DMS 273 (cell line): ENCODE results near the gene OSBP2.

Source experiments
- DNase-seq: peaks from one replicate; lab custom pipeline; 2025; ENCODE audit not compliant: unreplicated experiment; lab: John Stamatoyannopoulos, UW

OSBP2 gene

GRCh38 chr22:30890686-30891442 lies 196.2 kb downstream of the OSBP2 start:
- peak; percentile 34 for DNase-seq

- DNase-seq = no peak
These were observed 196.7 kb downstream of the OSBP2 start for GRCh38 chr22:30891443-30891755.

- no peak for DNase-seq
These were observed 197.1 kb downstream of the OSBP2 start for GRCh38 chr22:30891781-30892180.

GRCh38 chr22:30892286-30892685 lies 197.6 kb downstream of the OSBP2 start:
- DNase-seq = no peak

DNA sequence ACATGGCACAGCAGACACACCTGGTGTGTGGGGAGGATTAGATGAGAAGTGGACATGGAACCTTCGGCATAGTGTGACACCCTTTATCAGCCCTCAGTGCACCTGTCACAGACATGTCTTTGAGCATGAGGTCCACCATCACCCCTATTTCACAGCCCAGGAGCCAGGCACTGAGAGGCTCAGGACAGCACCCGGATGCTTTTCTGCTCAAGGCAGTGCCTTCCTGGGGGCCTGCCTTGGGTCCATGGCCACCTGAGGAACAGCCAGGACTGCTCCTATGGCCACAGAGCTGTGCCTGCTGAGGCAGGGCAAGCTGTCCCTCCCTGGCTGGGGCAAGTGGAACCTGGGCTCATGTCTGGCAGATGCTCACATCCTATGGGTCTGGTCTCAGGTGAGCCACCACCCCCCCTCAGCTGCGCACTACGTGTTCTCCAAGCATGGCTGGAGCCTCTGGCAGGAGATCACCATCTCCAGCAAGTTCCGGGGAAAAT lies 198.1 kb downstream of the OSBP2 start:
- no peak for DNase-seq

DNA sequence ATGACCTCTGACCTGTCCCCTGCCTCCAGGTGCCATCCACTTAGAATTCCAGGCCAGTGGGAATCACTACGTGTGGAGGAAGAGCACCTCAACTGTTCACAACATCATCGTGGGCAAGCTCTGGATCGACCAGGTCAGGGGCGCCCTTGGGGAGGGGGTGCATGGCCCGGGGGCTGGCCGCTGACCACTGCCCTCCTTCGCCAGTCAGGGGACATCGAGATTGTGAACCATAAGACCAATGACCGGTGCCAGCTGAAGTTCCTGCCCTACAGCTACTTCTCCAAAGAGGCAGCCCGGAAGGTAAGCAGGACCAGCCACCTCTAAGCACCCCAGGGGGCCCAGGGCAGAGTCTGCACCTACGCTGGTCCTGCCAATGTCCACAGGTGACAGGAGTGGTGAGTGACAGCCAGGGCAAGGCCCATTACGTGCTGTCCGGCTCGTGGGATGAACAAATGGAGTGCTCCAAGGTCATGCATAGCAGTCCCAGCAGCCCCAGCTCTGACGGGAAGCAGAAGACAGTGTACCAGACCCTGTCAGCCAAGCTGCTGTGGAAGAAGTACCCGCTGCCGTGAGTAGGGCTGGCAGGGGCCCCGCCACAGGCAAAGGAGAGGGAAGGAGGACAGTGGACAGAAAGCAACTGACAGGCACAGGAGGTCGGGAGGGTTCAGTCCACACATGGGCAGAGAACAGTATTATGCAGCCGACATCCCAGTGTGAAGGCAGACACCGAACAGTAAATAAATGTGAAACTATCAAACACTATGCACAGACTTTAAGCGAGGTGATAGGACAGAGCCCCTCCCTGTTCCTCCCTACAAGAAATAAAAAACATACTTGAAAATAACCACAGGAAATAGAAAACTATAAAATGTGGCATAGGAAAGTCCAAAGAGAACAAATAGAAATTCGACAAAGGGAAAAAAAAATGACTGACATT lies 199.0 kb downstream of the OSBP2 start:
- DNase-seq = no peak

- DNase-seq = no peak
These were observed 199.7 kb downstream of the OSBP2 start for GRCh38 chr22:30894371-30894740.

DNA sequence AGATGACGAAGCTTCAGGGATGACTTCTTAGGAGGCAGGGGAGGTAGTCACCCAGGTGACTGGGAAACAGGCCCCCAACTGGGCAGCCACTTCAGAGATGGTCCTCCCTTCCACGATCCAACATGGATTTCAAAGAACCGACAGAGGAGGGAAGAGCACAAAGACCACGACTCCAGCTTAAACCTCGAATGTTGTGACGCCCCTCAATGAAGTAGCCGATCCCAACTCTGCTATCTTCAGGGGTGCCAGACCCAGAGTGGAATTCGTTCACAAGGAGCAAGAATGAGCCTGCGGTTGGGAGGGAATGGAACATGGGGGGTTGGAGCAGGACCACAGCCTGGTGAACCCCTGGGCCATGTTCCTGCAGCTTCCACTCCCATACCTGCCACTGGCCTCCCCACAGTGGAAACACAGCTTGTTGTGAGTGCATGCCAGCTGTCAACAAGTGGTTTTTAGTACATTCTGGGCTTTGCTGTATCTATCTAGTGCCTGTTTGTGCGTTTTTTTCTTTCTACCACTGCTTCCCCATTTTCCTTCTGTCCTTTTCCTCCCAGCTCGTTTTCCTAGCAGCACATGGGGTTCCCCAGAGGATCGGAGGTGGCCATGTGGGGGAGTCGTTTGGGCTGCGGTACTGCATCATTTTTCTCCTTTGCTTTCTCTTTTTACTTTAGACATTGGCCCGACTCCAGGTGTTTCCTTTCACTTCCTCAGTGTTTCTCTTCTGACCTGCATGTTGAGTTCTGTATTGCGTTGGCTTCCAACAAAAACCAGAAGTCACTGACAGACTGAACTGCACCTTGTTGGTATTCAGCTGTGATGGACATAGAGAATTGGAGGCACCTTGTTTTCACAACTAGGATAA lies 208.1 kb downstream of the OSBP2 start:
- DNase-seq = no peak

DNA sequence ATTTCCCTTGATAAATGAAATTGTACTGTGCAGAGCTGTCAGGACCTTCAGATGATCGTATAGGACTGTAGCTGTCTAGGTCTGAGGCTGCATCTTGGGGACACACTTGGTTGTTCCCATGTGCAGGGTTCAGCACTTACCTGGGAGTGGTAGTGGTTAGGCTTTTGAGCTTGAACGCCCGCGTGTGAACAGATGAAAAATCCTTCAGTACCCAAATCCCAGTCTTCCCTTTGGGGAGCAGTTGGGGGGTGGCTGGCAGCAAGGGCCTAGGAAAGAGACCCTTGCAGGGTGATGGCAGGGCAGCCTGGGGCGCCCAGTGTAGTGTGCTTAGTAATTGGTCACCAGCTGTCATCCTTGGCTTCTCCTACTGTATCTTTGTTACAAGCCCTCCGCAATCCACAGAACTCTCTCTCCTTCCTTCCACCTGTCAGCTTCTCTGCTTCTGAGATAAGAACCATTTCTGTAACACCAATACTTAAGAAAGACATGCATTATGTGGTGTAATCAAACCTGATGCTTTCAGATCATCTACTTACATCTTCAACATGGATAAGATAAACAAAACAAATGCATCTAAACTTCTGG lies 209.3 kb downstream of the OSBP2 start:
- peak; percentile 29 for DNase-seq

DNA sequence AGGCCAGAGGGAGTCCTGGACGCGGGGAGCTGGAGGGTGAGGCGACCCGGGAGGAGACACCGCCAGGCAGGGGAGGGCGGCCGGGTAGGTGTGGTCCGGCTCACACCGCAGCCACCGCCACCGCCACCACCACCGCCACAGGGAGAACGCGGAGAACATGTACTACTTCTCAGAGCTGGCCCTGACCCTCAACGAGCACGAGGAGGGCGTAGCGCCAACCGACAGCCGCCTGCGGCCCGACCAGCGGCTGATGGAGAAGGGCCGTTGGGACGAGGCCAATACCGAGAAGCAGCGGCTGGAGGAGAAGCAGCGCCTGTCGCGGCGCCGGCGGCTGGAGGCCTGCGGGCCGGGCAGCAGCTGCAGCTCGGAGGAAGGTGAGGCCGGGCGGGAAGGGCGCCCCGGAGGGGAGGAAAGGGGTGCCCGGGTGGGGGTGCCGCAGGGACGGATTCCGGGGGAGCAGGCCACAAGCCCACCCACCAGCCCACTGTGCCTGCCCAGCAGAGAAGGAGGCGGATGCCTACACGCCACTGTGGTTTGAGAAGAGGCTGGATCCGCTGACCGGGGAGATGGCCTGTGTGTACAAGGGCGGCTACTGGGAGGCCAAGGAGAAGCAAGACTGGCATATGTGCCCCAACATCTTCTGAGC lies 211.1 kb downstream of the OSBP2 start:
- no peak for DNase-seq

- DNase-seq = no peak
These were observed 211.7 kb downstream of the OSBP2 start for GRCh38 chr22:30906411-30906810.

DNA sequence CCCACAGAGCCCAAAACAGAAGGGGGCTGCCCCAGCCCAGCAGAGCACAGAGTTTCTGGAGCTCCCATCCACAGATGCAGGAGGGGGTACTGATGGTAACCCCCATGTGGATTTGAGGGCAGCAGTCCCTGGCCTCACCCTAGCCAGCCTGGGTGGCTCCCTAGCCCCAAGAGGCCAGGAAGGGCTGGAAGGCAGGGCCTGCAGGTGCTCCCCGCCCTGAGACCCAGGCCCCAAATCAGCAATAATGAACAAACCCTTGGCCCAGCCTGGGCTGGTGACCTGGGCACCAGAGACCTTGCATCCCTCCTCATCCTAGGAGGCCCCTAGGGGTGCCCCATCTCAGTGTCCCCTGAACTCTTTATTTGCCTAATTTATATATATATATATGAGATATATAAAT lies 212.3 kb downstream of the OSBP2 start:
- DNase-seq = no peak

- no peak for DNase-seq
These were observed 213.4 kb downstream of the OSBP2 start for GRCh38 chr22:30908051-30908461.

GRCh38 chr22:30909306-30909705 lies 214.6 kb downstream of the OSBP2 start:
- no peak for DNase-seq

DNA sequence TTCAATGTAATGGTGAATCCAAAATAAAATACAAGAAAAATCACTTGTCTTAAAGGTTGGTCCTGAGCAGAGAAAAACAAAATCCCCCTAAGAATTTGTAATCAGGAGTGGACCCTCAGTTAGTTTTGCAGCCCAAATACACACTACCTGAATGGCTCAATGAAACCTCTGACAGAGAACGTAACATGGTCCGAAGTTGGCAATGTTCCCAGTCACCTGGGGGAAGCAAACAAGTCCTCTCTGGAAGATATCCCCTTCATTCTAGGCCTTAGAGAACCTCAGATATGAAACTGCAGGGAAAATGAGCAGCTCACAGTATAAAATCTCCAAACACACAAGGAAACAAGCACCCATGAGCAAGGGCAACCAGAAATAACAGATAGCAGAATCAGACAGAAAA lies 215.7 kb downstream of the OSBP2 start:
- no peak for DNase-seq

- DNase-seq = no peak
These were observed 224.1 kb downstream of the OSBP2 start for GRCh38 chr22:30918761-30919160.

GRCh38 chr22:30919973-30920372 lies 225.3 kb downstream of the OSBP2 start:
- no peak for DNase-seq

- peak; percentile 81 for DNase-seq
These were observed 225.7 kb downstream of the OSBP2 start for GRCh38 chr22:30920407-30920806.

GRCh38 chr22:30921108-30921507 lies 226.4 kb downstream of the OSBP2 start:
- peak; percentile 24 for DNase-seq

- no peak for DNase-seq
These were observed 227.5 kb downstream of the OSBP2 start for GRCh38 chr22:30922151-30922611.
